WTC11 (cell line): ENCODE measurements around the gene ADCYAP1R1. TPM values are rescaled to one million over a fixed set of nuclear protein-coding genes. Genes with fewer than 3 reads are reported as not detected.

ENCODE experiments used
- ATAC-seq: fragments of 200-7000 bp; cut with Tn5 transposase; 2 replicates; pipeline ENCODE4 v1.10.0; 2021; ENCODE audit warnings: mild to moderate bottlenecking, moderate library complexity
- CTCF ChIA-PET: fragments of 300-600 bp; sonication (Branson Sonifier 250); formaldehyde crosslinking; loops from one replicate; lab custom pipeline; 2021; ENCODE audit warnings: antibody characterized with exemption; lab: Charles Lee
- POLR2A ChIA-PET: fragments of 350-600 bp; sonication (Branson Sonifier 250); formaldehyde crosslinking; loops from one replicate; lab custom pipeline; 2021; ENCODE audit warnings: antibody characterized with exemption; lab: Charles Lee
- DNase-seq: peaks from one replicate; pipeline ENCODE4 v3.0.0; 2021; ENCODE audit warnings: low spot score
- H3K27ac Mint-ChIP-seq: 2 replicates; pipeline ENCODE4 v1.8.0; 2021; ENCODE audit warnings: mixed read lengths
- H3K27me3 Mint-ChIP-seq: 2 replicates; pipeline ENCODE4 v1.8.0; 2021; ENCODE audit warnings: low read depth, mild to moderate bottlenecking, moderate library complexity, mixed read lengths
- H3K36me3 Mint-ChIP-seq: 2 replicates; pipeline ENCODE4 v1.8.0; 2021; ENCODE audit warnings: mixed read lengths
- H3K4me1 Mint-ChIP-seq: 2 replicates; pipeline ENCODE4 v1.8.0; 2022; ENCODE audit warnings: mixed read lengths
- H3K4me3 Mint-ChIP-seq: 2 replicates; pipeline ENCODE4 v1.8.0; 2021; ENCODE audit warnings: mild to moderate bottlenecking, moderate library complexity, mixed read lengths
- H3K9me3 Mint-ChIP-seq: 2 replicates; pipeline ENCODE4 v1.8.0; 2021; ENCODE audit warnings: mixed read lengths
- CDX4 ChIP-seq: fragments of 250-450 bp; sonication (Bioruptor Pico); IDR thresholded peaks from 2 replicates; pipeline ENCODE4 v1.9.0; 2021; ENCODE audit warnings: moderate library complexity, mild to moderate bottlenecking, inconsistent platforms, borderline replicate concordance
- CREB1 ChIP-seq: sonication (generic); formaldehyde crosslinking; IDR thresholded peaks from 2 replicates; pipeline ENCODE4 v1.8.0; 2023; ENCODE audit warnings: mild to moderate bottlenecking, missing genetic modification reagents
- ETV6 ChIP-seq: sonication (generic); formaldehyde crosslinking; IDR thresholded peaks from 2 replicates; pipeline ENCODE4 v1.8.1; 2022; ENCODE audit warnings: mild to moderate bottlenecking, missing genetic modification reagents
- GTF2I ChIP-seq: fragments of 250-450 bp; sonication (Bioruptor Pico); conservative IDR thresholded peaks from 2 replicates; pipeline ENCODE4 v1.4.0; 2021; ENCODE audit warnings: mild to moderate bottlenecking
- HMGXB4 ChIP-seq: sonication (generic); formaldehyde crosslinking; IDR thresholded peaks from 2 replicates; pipeline ENCODE4 v1.8.1; 2023; ENCODE audit warnings: mild to moderate bottlenecking, moderate library complexity, missing genetic modification reagents
- MAX ChIP-seq: sonication (generic); formaldehyde crosslinking; IDR thresholded peaks from 2 replicates; pipeline ENCODE4 v1.8.0; 2022; ENCODE audit warnings: mild to moderate bottlenecking, missing genetic modification reagents
- MLX ChIP-seq: sonication (generic); formaldehyde crosslinking; IDR thresholded peaks from 2 replicates; pipeline ENCODE4 v1.8.1; 2023; ENCODE audit warnings: mild to moderate bottlenecking, missing genetic modification reagents, moderate library complexity
- NFYB ChIP-seq: sonication (generic); formaldehyde crosslinking; conservative IDR thresholded peaks from 2 replicates; pipeline ENCODE4 v1.8.0; 2022; ENCODE audit warnings: low read depth, missing genetic modification reagents
- PRRX2 ChIP-seq: fragments of 250-450 bp; sonication (Bioruptor Pico); IDR thresholded peaks from 2 replicates; pipeline ENCODE4 v1.8.0; 2021; ENCODE audit warnings: mild to moderate bottlenecking
- RELA ChIP-seq: sonication (generic); formaldehyde crosslinking; IDR thresholded peaks from 2 replicates; pipeline ENCODE4 v1.8.1; 2022; ENCODE audit warnings: missing genetic modification reagents, mild to moderate bottlenecking, borderline replicate concordance
- STAT6 ChIP-seq: sonication (generic); formaldehyde crosslinking; conservative IDR thresholded peaks from 2 replicates; pipeline ENCODE4 v1.8.1; 2023; ENCODE audit warnings: mild to moderate bottlenecking, low read depth, missing genetic modification reagents, moderate library complexity
- TEAD1 ChIP-seq: sonication (generic); formaldehyde crosslinking; IDR thresholded peaks from 2 replicates; pipeline ENCODE4 v1.8.0; 2022; ENCODE audit warnings: mild to moderate bottlenecking, missing genetic modification reagents
- USF2 ChIP-seq: sonication (generic); formaldehyde crosslinking; IDR thresholded peaks from 2 replicates; pipeline ENCODE4 v1.8.1; 2023; ENCODE audit warnings: mild to moderate bottlenecking, missing genetic modification reagents, moderate library complexity
- ZNF121 ChIP-seq: sonication (generic); formaldehyde crosslinking; IDR thresholded peaks from 2 replicates; pipeline ENCODE4 v1.8.0; 2023; ENCODE audit warnings: missing genetic modification reagents
- ZNF396 ChIP-seq: fragments of 250-450 bp; sonication (Bioruptor Pico); IDR thresholded peaks from 2 replicates; pipeline ENCODE4 v1.8.0; 2021; ENCODE audit warnings: mild to moderate bottlenecking, moderate library complexity, borderline replicate concordance
- ZSCAN18 ChIP-seq: fragments of 250-450 bp; sonication (Bioruptor Pico); IDR thresholded peaks from 2 replicates; pipeline ENCODE4 v2.1.2; 2022; ENCODE audit warnings: mild to moderate bottlenecking, moderate library complexity
- total RNA-seq: library from RNA; stranded (reverse); gene quantifications from 3 replicates; pipeline ENCODE4 v1.2.3, GENCODE V29; 2021

The ADCYAP1R1 gene
- total RNA-seq, 1 experiment from 2014 or later, result 9.9 TPM

GRCh38 chr7:31095286-31096197 is 43.4 kb downstream of the ADCYAP1R1 start (continued):
- TF ChIP-seq STAT6 (CRISPR knock-in tag), result no peak
- no peak for TF ChIP-seq MAX (CRISPR knock-in tag)
- no peak for TF ChIP-seq ZSCAN18

- ATAC-seq (no peak), DNase-seq (no peak)
- no peak overlapping the region for H3K4me3 Mint-ChIP-seq
- 0 out of 2 replicates have a peak, but pooled peaks cover 2% of the 10 kb centered on the region for H3K36me3 Mint-ChIP-seq
- TF ChIP-seq ZNF121 (CRISPR knock-in tag) (no peak), HMGXB4 (CRISPR knock-in tag) (no peak), CDX4 (CRISPR knock-in tag) (no peak), MLX (no peak), GTF2I (CRISPR knock-in tag) (no peak), ZNF396 (CRISPR knock-in tag) (no peak), TEAD1 (no peak), NFYB (CRISPR knock-in tag) (no peak), PRRX2 (CRISPR knock-in tag) (no peak), ETV6 (CRISPR knock-in tag) (no peak), USF2 (no peak), RELA (CRISPR knock-in tag) (no peak), CREB1 (CRISPR knock-in tag) (no peak)
- no peaks in the 10 kb centered on the region for H3K27me3 Mint-ChIP-seq
- no peaks in the 10 kb centered on the region for H3K9me3 Mint-ChIP-seq
- H3K27ac Mint-ChIP-seq, result no peak overlapping the region
- H3K4me1 Mint-ChIP-seq, result peaks cover 3% of the 10 kb centered on the region; the same call in 1 of the 2 replicates
- CTCF ChIA-PET, result interaction anchor here (1.1 to 2.6 kb wide), 6 partner anchors 27 to 158 kb away, joined by 4 to 14 read pairs (median 6); no protein-coding TSS in a partner anchor
- POLR2A ChIA-PET, result no interaction called here
Measured at GRCh38 chr7:31096198-31096876, 44.2 kb downstream of the ADCYAP1R1 start.
